ENCODE results near the gene COQ8A.

COQ8A gene

DNA sequence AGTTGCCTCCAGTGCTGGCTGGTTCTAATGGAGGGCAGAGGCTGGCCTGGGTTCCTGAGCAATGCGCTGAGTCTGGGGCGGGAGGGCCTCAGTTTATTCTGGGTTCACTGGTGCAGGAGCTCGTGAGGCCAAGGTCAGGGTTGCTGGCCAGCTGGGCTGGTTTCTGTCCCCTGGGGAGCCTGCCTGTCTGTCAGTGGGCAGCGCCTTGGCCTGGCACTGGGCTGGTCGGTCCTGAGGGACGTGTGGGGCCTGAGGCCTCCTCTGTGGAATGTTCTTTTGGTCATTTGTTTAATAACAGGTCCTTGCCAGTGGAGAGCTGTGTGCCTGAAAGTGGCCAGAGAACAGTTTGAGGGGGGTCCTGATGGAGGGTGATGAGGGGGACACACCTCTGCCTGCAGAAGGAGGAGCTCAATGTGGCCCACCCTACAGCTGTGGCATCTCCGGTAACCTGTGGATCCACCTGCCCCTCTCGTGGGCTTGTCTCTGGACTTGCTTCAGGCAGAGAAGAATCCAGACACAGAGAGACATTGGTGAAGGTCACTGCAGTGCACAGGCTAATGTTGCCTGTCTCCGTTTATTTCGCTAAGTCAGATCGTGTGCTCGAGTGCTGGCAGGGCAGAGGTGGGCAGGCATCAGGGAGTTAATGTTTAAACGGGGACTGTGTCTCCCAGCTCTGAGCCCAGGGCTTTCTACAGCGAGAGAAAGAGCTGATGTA, 34.6 kb downstream of the COQ8A start:
- no peak for DNase-seq

DNA sequence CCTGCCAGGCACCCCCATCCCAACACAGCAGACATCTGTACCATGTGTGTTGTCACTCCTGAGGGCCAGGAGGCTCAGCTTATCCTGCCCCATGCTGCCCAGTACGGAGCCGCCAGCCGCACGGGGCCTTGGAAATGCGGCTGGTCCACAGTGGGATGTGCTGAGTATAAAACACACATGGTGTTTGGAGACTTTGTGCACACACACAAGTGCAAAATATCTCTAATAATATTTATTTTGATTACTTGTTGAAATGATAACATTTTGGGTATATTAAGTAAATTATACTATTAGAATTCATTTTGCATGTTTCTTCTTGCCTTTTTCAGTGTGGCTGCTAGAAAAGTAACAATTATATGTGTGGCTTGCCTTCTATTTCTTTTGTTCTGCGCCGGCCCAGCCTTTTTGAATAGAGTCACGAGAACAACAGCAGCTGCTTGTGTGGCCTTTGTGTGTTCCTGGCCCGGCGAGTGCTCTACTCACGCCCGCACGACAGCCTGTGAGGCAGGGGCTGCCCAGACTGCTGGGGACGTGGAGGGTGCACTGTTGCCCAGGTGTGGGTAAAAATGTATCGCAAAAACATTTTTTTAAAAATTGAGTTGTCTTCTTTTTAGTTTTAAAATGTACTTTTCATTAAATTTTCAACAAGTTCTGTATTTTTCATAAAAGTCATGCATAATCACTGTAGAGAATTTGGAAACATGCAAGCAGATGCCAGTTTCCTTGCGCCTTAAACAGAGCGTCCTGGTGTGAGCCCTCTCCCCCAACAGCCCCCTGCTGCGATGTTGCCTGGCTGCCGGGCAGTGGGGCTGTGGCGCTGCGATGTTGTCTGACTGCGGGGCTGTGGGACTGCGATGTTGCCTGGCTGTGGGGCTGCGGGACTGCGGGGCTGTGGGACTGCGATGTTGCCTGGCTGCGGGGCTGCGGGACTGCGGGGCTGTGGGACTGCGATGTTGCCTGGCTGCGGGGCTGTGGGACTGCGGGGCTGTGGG, 35.5 kb downstream of the COQ8A start:
- no peak for DNase-seq

DNA sequence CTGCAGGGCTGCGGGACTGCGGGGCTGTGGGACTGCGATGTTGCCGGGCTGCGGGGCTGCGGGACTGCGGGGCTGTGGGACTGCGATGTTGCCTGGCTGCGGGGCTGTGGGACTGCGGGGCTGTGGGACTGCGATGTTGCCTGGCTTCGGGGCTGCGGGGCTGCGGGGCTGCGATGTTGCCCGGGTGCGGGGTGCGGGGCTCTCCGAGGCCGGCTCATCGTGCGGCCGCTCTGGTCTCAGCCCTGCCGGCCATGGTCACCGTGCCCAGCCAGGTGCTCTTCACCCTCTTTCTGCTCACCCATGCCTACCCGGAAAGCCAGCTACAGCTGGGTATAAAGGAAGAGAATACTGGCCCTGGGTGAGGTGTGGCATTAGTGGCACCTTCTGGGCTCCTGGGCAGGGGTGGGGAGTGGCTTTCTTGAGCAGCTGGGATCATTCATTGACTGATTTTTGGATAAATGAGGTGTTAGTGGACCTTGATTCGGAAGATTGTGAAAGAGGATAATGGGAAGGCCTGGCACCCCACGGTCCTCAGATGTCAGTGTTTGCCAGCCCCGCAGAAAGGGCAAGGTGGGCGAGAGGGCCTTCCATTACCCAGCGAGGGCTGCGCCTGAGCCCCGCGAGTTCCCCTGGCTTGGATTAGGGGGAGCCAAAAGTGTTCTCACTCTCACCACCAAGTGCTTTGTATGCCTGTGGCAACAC, 36.3 kb downstream of the COQ8A start:
- DNase-seq = no peak

DNA sequence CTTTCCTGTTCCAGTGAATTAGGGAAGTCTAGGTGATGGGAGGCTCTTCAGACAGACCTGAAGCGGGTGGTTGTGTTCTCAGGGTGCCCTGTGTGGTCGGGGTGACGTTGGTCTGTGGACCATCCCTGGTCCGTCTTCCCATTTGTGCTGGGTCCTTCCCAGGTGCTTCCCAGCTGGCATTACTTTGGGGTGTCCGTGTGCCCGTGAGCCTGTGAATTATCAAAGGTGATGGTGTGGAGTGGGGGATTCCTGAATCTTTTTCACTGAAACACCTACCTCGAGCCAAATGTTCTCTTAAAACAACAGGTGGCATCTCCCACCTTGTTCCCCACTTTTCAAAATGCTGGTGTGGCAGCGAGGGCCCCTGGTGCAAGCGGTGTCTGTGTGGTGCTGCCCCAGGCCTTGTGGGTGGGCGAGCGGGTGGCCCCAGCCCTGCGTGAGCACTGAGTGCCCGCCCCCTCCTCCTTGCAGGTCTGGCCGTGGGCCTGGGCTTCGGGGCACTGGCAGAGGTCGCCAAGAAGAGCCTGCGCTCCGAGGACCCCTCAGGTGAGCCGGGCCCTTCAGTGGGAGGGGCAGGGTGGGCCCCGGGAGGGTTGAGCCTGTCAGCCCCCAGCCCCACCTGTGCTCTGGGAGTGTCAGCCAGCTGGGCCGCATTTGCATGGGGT, 37.0 kb downstream of the COQ8A start:
- DNase-seq = no peak

DNA sequence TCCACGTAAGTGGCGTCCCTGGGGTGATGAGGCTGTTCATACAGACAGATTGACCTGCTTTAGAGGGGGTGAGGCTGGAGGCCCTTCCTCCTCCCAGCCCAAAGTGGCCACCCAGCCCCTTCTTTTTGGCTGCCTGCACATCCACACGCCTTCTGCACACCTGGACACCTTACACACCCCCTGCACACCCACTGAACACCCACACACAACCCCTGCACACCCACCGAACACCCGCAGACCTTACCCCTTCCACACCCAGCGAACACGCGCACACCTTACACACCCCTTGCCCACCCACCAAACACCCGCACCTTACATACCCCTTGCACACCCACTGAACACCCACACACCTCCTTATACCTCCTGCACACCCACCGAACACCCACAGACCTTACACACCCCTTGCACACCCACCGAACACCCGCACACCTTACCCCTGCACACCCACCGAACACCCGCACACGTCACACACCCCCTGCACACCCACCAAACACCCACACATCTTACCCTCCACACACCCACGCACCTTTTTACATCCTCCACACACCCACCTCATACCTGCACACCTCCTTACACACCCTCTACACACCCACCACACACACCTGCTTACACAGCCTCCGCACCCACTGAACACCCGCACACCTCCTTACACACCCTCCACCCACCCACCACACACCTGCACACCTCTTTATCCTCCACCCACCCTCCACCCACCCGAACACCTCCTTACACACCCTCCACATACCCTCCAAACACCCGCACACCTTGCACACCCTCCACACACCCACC, 37.7 kb downstream of the COQ8A start:
- DNase-seq = no peak

DNA sequence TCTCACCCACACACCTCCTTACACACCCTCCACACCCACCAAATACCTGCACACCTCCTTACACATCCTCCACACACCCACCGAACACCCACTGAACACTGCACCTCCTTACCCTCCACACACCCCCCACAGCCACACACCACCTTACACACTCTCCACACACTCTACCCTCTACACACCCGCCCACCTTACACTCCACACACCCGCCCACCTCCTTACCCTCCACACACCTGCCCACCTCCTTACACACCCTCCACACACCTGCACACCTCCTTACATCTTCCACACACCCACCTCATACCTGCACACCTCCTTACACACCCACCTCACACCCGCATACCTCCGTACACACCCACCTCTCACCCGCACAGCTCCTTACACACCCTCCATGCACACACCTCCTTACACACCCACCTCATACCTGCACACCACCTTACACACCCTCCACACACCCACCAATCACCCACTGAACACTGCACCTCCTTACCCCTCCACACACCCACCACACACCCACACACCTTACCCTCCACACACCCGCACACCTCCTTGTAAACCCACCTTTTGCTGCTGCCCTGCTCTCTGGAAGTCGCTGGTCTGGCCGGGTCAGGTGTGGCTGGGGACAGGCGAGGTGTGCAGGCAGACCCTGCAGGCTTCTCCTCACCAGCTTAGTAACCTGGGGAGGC, 38.5 kb downstream of the COQ8A start:
- DNase-seq = no peak

DNA sequence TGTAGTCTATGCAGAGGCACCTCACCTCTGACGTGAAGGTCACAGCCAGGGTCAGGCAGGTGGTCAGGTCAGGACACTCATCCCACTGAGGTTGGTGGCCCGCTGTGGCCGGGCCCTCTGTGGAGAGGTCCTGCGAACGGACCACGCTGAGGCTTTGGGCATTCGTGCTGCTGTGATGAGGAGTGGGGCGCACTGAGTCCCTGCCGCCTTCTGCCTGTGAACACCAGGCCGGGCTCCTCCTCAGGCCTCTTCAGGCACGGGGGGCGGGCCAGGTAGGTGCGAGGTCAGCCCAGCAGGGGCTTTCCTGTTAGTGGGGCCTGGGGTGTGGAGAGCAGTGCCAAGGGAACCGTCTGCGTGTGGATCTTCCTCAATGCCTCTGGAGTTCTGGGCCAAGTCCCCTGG, 39.0 kb downstream of the COQ8A start:
- DNase-seq = no peak

DNA sequence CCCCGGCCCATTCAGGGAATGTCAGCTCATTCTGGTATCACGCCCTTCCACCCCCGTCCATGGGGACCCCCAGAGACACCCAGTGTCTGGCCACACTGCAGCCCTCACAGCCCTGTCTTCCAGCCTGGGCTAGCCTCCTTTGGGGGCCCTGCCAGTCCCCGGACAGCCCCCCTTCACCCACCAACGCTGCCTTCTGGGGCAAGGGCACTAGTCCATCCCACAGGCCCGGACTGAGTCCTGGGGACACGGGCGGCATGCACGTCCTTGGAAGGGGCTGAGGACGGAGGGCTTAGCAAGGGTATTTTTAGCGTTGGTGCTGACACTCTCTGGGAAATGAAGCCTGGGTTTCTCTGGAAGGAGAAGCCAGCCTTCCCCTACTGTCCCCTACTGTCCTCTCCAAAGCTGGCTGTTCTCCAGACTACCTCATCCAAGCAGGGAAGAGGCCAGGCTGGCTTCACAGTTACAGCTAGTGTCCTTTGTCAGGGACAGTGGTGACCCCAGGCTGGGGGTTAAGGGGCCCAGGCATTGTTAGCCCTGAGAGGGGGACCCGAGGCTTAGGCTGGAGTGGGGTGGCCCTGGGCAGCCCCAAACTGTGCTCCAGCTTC, 39.5 kb downstream of the COQ8A start:
- no peak for DNase-seq

DNA sequence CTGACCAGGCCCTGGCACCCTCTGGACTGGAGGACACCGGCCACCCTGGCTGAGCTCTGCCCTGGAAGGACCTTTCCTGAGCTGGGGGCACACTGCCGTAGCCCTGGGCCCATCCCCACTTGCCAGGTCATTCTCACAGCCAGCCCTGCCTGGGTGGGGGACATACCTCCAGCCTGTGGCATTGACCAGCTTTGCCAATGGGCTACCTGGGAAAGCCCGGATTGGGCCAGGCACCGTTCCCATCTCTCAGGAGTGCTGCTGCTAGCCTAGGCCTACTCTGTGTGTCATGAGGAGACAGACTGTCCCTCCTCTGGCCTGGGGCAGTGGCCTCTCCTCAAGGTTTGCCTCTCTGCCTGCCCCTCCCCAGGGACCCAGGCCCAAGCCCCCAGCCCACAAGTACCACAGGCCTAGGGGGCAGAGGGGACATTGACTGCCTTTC, 40.0 kb downstream of the COQ8A start:
- DNase-seq = no peak

DNA sequence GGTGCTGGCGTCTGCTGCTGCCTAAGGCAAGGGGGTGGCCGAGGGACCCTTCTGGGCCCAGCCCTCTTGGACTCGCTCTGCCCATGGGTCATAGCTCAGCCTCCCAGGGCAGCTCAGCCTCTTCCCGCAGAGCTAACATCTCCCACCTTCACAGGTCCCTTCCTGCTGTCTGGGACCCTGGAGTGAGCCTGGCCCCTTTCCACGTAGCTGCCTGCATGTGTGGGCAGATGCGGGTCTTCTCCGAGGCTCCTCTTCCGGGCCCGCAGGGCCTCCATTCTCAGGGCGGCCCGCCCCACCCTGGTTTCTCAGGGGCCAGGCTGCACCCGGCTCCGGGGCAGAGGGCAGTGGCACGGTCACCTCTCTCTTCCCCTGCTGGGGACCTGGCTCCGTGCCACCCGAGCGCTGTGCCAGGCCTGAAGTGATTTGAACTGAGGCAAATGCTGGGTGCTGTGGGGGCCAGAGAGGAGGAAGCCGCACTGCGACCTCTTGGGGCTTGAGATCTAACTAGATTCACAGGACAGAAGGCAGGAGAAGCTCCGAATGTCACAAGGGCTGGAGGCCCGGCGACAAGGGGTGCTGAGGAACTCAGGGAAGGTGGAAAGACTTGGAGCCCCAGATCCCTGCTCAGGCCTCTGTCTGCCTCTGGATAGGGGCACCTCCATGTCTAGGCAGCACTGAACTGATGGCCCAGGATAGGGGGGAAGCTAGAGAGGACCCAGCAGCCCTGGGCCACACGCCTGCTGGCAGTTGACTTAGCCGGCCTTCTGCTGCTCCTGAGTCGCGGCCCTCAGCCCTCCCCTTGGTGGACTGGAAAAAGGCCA, 40.7 kb downstream of the COQ8A start:
- DNase-seq = no peak

DNA sequence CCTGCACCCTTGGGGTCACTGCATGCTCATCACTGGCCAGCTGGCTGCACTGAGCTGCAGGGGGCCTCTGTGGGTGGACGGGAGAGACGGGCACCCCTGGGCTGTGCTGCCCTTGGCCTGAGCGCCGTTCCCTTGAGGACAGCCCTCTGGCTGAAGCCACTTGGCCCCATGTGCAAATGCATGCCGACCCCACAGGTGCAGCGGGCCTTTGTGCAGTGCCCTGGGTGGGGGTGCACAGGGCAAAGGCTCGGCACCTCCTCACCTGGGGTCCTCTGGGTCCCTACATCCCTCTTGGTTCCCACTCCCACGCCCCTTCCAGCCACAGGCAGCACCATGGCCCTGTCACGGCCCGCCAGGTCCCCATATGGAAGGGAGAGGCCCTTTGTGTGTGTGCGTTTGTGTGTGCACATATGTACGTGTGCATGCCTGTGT, 41.3 kb downstream of the COQ8A start:
- DNase-seq = no peak

DNA sequence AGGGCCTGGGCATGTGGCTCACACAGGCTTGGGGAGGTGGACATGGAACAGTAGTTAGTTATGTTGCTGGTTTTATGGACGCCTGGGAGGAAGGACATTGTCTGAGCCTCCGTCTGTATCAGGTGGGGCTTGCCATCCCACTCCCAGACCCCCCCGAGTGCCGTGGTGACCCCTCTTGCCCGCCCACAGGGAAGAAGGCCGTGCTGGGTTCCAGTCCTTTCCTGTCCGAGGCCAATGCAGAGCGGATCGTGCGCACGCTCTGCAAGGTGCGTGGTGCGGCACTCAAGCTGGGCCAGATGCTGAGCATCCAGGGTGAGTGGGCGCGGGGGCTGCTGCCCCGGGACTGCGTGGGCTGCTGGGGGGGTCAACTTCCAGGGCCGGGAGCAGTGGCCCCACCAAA, 41.7 kb downstream of the COQ8A start:
- no peak for DNase-seq

DNA sequence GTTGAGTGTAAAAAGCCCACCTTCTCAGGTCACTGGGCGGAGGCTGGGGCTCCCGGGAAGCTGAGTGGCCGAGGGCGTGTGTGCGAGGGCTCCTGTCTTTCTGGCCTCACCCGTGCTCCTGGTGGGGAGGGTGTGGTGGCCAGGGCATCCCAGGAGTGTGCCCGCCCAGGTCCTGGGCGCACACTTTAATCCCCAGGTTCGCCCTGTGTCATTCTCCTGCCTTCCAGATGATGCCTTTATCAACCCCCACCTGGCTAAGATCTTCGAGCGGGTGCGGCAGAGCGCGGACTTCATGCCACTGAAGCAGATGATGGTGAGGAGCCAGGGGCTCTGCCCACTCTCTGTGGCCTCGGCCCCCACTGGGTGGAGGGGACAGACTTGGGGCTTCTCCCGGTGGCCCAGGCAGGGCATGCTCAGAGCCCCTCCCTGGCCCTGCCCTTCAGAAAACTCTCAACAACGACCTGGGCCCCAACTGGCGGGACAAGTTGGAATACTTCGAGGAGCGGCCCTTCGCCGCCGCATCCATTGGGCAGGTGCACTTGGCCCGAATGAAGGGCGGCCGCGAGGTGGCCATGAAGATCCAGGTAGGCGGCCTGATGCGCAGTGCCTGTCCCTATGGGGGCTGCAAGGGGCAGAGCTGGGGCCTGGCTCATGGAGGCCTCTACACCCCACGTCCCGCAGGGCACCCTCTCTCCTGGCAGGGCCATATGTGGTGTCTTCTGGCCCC, 42.5 kb downstream of the COQ8A start:
- DNase-seq = no peak

DNA sequence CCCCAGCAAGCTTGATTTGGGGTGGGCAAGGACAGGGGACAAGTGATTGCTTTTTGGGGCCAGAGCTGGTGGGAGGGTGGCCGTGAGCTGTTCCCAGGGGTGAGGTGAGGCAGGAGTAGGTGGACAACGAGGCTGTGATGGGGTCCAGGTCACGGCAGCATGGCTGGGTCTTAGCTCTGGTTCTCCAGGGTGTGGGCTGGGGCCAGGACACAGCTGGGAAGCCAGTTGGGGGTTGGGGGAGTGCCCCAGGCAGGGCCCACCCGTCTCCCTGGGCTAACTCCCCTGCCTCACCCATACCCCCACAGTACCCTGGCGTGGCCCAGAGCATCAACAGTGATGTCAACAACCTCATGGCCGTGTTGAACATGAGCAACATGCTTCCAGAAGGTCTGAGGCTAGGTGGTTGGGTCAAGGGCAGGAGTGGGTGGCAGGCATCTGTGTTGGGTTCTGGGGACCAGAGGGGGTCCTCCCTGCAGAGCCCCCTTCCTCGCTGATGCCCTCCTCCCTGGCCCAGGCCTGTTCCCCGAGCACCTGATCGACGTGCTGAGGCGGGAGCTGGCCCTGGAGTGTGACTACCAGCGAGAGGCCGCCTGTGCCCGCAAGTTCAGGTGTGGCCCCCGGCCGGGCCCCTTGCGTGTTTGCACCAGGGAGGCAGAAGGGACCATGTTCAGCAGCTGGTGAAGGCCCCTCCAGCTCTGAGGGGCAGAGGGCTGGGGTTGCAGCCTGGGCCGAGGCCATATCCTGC, 43.3 kb downstream of the COQ8A start:
- no peak for DNase-seq

DNA sequence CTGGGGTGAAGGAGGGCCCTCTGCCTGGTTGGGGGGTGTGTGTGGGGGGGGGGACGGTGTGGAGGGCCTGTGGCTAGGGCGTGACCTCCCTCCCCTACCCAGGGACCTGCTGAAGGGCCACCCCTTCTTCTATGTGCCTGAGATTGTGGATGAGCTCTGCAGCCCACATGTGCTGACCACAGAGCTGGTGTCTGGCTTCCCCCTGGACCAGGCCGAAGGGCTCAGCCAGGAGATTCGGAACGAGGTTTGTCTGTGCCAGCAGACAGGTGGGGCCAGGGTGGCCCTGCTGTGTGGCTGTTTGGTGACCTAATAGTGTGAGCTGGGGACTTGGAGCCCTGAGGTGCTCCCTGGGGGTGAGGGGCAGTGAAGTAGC, 43.9 kb downstream of the COQ8A start:
- no peak for DNase-seq

DNA sequence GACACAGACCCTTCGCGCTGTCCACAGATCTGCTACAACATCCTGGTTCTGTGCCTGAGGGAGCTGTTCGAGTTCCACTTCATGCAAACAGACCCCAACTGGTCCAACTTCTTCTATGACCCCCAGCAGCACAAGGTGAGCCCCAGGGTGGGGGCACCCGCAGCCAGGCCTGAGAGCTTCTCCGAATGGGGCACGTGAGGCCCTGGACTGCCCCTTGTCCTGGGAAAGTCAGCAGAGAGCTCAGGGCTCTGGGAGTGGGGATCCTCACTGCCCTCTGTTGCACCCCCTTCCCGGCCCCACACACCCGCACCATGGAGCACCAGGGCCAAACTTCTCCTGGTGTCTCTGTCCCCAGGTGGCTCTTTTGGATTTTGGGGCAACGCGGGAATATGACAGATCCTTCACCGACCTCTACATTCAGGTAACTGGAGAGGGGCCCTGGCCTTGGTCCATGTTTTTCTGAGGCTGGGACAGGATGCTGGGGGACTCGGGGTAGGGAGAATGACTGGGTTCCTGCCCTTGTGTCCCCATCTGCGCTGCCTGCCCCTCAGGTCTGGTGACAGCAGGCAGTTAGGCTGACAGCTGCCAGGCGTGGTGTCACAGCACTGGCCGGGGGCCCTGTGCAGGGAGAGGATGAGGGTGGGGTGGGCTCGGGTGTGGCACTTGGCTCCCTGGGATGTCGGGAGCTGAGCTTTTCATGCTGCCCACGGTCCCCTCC, 44.6 kb downstream of the COQ8A start:
- no peak for DNase-seq

DNA sequence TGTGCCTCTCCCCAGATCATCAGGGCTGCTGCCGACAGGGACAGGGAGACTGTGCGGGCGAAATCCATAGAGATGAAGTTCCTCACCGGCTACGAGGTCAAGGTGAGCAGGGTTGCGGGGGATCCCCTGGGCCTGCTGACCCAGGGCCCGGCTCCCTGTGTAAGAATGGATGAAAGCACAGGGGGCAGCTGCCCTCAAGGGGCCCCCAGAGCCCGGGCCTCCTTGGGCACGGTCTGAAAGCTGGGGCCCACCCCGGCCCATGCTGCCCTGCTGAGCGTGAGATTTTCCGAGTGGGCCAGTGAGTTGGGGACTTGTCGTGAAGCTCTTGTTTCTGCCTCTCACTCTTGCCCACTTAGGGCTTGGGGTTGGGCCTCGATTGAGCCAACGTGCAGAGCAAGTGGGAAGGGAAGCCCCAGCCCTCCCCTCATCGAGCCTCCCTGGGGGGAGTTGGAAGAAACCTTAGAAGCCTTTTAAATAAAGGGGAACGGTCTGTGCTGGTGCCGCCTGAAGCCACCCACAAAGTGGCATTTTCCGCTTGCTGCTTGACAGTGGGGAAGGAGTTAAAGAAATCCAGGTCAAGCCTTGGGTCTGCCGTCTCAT, 45.2 kb downstream of the COQ8A start:
- DNase-seq = no peak
